HG03060 (cell line): ENCODE results near the gene MAP1A.
A peak's percentile ranks its signal among the peaks of the same experiment; 100 is the strongest.

Experiments used
- ATAC-seq: cut with Tn5 transposase; IDR thresholded peaks from one replicate; pipeline ENCODE4 v1.9.1; 2021; ENCODE audit warnings: low read depth, moderate number of reproducible peaks; ENCODE audit not compliant: unreplicated experiment

Gene MAP1A

DNA sequence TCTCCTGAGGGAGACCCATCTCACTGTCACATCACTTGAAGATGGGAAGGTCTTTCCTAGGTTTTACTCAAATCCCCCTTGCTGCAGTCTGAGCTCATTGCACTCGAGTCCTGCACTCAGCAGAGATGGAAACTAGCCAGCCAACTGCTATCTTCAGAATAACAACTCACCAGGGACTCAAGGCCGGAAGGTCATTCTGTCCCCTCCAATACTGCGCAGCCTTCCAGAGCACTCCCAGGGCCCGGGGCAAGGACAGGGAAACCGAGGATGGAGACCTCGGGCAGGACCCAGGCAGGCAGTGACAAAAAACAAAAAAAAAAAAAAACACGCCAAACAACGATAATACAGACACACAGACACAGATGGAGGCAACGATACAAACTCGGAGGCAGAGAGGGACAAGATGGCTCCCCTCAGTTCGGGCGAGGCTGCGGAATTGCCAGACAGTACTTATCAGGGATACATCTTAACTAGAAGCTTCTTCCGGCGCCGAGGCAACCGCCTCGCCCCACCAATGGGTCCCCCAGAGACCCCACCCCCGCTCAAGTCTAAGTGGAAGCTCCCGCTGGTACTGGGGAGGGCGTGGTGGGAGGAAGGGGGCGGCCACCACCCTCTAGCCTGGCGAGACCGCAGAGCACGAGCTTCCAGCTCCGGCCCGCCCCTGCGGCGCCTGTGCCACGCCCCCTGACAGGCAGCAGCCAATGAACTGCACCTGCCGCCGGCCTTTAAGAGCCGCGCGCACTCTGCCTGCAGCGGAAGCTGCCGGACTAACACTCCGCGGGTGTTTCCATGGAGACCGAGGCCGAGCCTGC lies 7.0 kb upstream of the MAP1A start:
- peak; percentile 93 for ATAC-seq

DNA sequence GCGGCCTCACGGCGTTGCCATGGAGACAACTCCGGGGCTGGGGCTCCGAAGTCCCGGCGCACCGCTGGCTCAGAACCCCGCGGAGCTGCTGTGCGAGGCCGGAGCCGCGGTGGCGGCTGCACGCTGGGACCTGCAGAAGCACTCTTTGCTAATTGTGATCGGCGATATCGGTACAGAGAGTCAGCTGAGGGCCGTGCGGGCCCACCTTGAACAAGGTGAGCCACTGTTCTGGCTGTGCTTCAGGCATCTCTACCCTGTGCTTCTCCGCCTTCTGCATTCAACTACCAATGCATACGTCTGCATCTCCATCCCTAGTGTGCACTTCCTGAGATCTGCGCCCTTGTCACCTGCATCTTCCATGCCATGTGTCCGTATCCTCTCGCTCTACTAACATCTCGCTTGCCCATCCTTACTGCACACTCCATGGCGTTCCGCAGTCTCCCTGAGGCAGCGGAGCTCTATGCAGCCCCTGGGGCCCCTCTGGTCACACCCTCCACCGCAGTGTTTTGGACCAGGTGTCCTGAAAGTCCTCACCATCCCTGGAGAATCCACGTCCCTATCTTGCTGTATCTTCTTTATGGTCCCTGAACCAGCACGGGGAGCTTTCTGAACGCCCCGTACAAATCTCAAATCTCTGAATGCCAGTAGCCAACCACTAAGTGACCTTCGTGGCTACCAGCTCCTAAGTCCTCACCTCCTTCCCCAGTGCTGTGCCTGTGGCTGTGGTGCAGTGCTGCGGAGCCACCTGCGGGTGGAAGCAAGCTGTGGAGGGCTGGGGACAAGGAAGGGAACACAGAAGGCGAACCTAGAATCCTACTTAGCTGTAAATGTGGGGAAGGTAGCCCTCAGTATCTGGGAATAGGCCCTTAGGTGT lies 6.2 kb upstream of the MAP1A start:
- ATAC-seq: no peak

DNA sequence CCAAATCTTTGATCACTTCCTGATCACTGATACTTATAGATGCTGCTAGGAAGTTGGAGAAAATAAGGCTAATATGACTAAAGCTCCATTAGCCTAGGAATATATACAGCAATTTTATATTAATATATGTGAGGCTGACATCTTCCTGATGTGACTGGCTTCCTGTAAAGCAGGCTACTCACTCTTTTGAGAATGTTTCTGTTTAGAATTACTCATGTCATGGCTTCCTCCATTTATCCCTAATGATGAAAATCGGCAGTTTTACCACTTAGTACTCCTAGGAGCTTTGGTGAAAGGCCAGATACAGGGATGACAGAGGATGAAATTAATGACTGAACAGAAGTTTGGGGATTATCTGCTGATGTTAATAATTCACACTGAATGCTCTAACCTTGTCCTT lies 3.9 kb upstream of the MAP1A start:
- no peak for ATAC-seq

DNA sequence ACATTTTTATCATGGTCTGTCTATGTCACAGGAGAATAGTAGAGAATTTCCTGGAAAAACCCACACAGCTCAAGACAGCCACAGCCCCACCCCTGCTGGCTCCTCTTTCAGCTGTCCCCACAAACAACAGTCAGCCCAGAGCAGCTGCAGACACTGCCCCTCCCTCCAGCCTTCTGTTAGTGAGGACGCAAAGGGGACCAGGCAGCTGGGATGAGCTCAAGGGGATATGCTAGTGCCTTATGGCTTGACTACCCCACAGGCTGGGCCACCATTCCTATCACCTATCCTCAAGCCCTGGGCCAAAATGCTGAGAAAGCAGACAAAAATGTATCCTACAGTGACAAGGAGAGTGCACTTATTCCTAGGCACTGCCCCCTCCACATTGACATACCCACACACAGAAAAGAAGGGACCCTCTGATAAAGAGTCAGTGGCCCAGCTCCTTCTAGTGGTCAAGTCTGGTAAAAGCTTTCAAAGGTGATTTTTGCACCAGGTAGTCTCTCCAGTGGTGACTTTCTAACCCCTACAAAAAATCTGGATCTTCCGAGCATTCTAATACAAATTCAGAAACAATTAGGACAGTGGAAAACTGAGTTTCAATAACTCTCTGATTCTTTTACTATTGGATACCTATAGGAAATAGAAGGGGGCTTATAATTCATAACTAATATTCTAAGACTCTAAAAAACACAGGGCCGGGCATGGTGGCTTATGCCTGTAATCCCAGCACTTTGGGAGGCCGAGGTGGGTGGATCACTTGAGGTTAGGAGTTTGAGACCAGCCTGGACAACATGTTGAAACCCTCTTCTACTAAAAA lies 3.0 kb upstream of the MAP1A start:
- ATAC-seq: no peak

DNA sequence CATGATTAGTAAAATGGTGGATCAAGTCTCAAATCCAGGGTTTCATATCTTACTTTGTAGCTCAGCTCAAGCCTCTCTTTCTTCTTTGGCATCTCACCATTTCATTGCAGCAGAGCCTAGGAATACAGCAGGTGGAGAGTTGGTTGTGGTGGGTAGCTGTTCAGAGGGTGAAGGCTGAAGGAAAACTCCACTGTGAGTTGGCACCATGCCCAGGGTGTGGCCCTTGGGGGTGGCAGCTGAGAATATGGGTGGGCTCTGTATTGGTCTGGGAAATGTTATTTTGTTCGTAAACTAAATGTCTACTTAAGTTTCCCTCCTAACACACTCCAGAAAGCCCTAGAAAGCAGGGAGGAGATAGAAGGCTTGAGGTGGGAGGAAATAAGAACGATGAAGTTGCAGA lies 1.7 kb upstream of the MAP1A start:
- ATAC-seq: no peak

DNA sequence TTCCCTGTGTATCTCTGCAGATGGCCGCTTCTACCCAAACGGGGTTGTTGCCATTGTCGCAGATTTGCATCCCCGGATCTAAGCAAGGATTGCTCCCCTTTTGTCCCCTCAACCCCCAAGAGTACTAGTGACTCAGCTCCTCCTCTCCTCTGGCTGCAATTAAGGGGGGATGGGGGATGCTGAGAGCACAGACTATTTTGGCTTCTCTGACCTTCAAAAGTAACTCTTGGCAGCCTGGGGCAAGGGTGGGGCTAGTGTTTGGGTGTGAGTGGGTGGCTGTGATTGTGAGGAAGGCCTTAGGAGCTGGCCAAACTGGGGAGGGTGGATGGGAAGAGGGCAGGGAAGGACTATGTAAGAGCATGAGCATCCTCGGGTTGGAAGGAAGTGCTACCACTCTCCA lies 1.2 kb upstream of the MAP1A start:
- ATAC-seq: no peak

DNA sequence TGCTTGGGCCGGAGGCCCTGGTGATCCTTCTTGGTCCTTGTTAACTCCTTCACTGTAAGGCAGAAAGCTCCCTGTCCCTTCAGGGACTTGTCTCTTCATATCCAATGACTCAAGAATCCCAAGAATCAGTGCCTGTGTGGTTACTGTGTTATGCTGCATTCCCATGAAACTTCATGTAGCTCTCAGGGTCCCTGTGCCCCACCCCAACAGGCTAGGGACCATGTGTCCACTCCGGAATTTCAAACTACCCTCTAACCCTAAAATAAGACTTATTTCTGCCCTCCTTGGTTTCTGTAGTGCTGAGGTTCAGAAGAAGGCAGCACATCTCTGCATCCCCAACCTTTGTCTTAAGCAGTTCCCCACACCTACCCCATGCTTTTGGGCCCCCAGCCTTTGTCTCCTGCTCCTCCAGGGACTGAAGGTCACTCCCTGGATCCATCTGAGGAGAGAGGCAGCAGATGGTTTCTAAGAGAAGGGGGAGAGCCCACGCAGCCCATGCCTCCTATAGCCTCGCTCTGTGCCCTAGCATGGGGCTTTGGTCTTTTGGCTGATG lies 531 bp upstream of the MAP1A start:
- no peak for ATAC-seq

DNA sequence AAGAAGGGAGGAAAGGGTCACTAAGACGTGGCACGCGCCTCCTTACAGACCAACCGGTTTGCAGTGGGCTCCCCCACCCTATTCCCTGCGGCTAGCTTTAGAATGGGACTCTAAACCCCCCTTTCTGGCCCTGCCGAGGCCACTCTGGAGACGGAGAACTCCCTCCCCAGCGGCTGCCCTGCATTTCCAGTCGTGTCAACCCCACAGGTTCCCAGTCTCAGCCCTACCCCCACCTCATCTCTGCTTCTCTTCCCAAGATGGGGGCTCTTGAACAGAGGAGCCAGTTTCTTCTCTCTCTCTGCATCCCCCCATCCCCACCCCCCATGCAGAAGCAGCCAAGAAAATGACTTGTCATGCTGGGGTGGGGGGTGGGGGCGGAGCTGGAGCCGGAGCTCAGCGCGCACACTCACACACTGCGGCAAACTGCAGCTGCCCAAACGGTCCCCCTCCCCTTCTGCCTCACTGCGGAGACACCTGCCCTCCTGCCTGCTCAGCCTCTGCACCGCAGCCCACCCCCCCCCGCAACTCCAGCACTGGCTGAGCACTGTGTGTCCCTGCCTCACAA lies 871 bp downstream of the MAP1A start:
- ATAC-seq: no peak

DNA sequence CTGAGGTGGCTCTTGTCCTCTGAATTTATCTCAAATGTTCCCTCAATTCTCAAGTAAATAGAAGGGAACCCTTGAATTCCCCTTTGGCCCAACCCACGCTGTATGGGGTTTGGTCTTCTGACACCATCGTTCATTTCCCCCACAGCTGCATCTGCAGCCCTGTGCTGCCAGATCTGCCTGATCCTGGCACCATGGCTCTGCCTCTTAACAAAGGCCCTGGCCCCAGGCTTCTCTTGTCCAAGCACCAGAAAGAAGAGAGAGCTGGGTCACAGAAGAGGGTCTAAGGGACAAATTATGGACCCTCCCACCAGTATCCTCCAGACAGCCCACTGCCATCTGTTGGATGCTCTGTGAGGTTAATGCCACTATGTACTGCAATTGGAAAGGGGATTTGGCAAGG lies 1.8 kb downstream of the MAP1A start:
- ATAC-seq: no peak

DNA sequence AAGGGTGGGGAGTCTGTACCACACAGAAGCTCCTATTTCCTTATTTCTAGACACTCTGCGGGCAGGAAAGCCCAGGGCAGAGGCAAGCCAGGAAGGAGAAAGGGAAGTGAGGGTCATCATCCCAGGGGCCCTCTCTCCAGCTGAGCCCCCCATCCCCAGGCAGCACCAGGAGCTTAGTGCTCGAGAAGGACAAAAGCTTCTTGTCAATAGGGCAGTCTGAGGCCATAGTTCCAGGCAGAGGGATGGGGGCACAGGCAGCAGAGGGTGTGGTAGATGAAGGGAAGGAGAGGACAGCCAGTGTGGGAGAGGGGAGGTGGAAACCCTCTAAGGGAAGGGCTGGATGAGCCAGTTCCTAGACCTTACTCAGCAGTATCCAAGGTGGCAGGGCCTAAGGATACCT lies 2.7 kb downstream of the MAP1A start:
- no peak for ATAC-seq

DNA sequence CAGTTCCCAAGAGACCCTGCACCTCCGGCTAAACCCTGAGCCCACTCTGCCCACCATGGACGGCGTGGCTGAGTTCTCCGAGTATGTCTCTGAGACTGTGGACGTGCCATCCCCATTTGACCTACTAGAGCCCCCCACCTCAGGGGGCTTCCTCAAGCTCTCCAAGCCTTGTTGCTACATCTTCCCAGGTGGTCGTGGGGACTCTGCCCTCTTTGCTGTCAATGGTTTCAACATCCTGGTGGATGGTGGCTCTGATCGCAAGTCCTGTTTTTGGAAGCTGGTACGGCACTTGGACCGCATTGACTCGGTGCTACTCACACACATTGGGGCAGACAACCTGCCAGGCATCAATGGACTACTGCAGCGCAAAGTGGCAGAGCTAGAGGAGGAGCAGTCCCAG lies 4.0 kb downstream of the MAP1A start:
- no peak for ATAC-seq

DNA sequence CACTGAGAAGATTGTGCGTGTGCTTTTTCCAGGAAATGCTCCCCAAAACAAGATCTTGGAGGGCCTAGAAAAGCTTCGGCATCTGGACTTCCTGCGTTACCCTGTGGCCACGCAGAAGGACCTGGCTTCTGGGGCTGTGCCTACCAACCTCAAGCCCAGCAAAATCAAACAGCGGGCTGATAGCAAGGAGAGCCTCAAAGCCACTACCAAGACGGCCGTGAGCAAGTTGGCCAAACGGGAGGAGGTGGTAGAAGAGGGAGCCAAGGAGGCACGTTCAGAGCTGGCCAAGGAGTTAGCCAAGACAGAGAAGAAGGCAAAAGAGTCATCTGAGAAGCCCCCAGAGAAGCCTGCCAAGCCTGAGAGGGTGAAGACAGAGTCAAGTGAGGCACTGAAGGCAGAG lies 4.8 kb downstream of the MAP1A start:
- ATAC-seq: no peak

DNA sequence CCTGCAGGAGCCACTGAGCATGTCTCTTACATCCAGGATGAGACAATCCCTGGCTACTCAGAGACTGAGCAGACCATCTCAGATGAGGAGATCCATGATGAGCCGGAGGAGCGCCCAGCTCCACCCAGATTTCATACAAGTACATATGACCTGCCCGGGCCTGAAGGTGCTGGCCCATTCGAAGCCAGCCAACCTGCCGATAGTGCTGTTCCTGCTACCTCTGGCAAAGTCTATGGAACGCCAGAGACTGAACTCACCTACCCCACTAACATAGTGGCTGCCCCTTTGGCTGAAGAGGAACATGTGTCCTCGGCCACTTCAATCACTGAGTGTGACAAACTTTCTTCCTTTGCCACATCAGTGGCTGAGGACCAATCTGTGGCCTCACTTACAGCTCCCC lies 6.2 kb downstream of the MAP1A start:
- no peak for ATAC-seq

DNA sequence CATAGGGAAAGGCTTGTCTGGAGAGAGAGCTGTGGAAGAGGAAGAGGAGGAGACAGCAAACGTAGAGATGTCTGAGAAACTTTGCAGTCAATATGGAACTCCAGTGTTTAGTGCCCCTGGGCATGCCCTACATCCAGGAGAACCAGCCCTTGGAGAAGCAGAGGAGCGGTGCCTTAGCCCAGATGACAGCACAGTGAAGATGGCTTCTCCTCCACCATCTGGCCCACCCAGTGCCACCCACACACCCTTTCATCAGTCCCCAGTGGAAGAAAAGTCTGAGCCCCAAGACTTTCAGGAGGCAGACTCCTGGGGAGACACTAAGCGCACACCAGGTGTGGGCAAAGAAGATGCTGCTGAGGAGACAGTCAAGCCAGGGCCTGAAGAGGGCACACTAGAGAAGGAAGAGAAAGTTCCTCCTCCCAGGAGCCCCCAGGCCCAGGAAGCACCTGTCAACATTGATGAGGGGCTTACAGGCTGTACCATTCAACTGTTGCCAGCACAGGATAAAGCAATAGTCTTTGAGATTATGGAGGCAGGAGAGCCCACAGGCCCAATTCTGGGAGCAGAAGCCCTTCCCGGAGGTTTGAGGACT lies 6.9 kb downstream of the MAP1A start:
- ATAC-seq: no peak

DNA sequence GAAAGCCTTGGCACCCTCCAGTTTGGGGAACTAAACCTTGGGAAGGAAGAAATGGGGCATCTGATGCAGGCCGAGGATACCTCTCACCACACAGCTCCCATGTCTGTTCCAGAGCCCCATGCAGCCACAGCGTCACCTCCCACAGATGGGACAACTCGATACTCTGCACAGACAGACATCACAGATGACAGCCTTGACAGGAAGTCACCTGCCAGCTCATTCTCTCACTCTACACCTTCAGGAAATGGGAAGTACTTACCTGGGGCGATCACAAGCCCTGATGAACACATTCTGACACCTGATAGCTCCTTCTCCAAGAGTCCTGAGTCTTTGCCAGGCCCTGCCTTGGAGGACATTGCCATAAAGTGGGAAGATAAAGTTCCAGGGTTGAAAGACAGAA lies 7.7 kb downstream of the MAP1A start:
- no peak for ATAC-seq

DNA sequence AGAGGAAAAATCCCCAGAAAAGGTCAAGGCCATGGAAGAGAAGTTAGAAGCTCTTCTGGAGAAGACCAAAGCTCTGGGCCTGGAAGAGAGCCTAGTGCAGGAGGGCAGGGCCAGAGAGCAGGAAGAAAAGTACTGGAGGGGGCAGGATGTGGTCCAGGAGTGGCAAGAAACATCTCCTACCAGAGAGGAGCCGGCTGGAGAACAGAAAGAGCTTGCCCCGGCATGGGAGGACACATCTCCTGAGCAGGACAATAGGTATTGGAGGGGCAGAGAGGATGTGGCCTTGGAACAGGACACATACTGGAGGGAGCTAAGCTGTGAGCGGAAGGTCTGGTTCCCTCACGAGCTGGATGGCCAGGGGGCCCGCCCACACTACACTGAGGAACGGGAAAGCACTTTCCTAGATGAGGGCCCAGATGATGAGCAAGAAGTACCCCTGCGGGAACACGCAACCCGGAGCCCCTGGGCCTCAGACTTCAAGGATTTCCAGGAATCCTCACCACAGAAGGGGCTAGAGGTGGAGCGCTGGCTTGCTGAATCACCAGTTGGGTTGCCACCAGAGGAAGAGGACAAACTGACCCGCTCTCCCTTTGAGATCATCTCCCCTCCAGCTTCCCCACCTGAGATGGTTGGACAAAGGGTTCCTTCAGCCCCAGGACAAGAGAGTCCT lies 9.0 kb downstream of the MAP1A start:
- ATAC-seq: no peak

DNA sequence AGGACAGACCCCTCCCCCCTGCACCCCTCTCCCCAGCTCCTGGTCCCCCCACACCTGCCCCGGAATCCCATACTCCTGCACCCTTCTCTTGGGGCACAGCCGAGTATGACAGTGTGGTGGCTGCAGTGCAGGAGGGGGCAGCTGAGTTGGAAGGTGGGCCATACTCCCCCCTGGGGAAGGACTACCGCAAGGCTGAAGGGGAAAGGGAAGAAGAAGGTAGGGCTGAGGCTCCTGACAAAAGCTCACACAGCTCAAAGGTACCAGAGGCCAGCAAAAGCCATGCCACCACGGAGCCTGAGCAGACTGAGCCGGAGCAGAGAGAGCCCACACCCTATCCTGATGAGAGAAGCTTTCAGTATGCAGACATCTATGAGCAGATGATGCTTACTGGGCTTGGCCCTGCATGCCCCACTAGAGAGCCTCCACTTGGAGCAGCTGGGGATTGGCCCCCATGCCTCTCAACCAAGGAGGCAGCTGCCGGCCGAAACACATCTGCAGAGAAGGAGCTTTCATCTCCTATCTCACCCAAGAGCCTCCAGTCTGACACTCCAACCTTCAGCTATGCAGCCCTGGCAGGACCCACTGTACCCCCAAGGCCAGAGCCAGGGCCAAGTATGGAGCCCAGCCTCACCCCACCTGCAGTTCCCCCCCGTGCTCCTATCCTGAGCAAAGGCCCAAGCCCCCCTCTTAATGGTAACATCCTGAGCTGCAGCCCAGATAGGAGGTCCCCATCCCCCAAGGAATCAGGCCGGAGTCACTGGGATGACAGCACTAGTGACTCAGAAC lies 9.8 kb downstream of the MAP1A start:
- ATAC-seq: no peak

DNA sequence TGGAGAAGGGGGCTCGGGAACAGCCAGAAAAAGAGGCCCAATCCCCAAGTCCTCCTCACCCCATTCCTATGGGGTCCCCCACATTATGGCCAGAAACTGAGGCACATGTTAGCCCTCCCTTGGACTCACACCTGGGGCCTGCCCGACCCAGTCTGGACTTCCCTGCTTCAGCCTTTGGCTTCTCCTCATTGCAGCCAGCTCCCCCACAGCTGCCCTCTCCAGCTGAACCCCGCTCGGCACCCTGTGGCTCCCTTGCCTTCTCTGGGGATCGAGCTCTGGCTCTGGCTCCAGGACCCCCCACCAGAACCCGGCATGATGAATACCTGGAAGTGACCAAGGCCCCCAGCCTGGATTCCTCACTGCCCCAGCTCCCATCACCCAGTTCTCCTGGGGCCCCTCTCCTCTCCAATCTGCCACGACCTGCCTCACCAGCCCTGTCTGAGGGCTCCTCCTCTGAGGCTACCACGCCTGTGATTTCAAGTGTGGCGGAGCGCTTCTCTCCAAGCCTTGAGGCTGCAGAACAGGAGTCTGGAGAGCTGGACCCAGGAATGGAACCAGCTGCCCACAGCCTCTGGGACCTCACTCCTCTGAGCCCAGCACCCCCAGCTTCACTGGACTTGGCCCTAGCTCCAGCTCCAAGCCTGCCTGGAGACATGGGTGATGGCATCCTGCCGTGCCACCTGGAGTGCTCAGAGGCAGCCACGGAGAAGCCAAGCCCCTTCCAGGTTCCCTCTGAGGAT lies 10.6 kb downstream of the MAP1A start:
- ATAC-seq: no peak
